AG09309 (cell line): Measurements from ENCODE around the gene CCDC3.
"Not testable (repeated sequence)": the region's sequence is repeated elsewhere in the genome, so short reads cannot be mapped to it uniquely, and the experiment has no call there.

ENCODE experiments used
- DNase-seq: peaks from one replicate; pipeline ENCODE4 v3.0.0-alpha.2; 2010; ENCODE audit warnings: low read depth
- H3K4me3 ChIP-seq: 2 replicates; pipeline ENCODE4 v1.5.1; 2011; ENCODE audit warnings: mild to moderate bottlenecking, low read depth, low read length, moderate library complexity; ENCODE audit not compliant: control insufficient read depth
- TF ChIP-seq, protein P1 (sequence below): IDR thresholded peaks from 2 replicates; pipeline ENCODE4 v1.5.1; 2011; ENCODE audit warnings: mild to moderate bottlenecking, low read depth, low read length, inconsistent platforms; ENCODE audit not compliant: insufficient read depth, control insufficient read depth; ENCODE audit errors: missing control alignments

CCDC3 gene

DNA sequence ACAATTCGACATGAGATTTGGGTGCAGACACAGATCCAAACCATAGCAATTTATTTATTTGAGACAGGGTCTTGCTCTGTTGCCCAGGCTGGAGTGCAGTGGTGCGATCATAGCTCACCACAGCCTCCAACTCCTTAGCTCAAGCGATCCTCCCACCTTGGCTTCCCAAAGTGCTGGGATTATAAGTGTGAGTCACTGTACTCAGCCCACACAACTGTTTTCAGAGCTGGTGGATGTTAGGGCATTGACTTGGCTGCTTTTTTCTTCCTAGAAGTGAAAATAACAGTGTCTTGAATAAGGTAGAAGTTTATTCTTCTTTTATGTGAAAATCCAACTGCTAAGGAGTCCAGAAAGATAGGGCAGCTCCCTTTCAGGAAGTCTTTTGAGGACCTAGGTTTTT is 132.1 kb downstream of the CCDC3 start:
- no peak overlapping the region for H3K4me3 ChIP-seq
- DNase-seq: no peak
- TF ChIP-seq, protein P1, sequence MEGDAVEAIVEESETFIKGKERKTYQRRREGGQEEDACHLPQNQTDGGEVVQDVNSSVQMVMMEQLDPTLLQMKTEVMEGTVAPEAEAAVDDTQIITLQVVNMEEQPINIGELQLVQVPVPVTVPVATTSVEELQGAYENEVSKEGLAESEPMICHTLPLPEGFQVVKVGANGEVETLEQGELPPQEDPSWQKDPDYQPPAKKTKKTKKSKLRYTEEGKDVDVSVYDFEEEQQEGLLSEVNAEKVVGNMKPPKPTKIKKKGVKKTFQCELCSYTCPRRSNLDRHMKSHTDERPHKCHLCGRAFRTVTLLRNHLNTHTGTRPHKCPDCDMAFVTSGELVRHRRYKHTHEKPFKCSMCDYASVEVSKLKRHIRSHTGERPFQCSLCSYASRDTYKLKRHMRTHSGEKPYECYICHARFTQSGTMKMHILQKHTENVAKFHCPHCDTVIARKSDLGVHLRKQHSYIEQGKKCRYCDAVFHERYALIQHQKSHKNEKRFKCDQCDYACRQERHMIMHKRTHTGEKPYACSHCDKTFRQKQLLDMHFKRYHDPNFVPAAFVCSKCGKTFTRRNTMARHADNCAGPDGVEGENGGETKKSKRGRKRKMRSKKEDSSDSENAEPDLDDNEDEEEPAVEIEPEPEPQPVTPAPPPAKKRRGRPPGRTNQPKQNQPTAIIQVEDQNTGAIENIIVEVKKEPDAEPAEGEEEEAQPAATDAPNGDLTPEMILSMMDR: no peak

DNA sequence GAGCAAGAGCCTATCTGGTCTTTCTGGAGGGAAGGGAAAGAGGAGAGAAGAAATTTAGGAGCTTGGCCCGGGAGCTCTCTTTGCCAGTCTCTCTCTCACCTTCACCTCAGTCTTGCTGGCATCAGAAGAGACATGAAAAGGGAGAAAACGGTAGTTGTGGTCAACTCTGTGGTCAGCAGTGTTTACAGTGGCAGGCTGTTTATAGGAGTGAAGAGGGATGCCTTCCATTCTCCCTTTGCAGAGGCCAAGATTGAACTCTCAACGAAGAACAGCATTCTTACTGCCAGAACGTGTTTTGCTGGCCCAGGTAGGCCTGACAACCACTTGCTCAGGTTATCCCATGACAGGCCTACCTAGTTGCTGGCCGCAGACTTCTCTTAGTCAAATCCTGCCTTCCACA is 133.3 kb downstream of the CCDC3 start:
- H3K4me3 ChIP-seq: no peak overlapping the region
- DNase-seq: no peak
- TF ChIP-seq, protein P1: no peak

DNA sequence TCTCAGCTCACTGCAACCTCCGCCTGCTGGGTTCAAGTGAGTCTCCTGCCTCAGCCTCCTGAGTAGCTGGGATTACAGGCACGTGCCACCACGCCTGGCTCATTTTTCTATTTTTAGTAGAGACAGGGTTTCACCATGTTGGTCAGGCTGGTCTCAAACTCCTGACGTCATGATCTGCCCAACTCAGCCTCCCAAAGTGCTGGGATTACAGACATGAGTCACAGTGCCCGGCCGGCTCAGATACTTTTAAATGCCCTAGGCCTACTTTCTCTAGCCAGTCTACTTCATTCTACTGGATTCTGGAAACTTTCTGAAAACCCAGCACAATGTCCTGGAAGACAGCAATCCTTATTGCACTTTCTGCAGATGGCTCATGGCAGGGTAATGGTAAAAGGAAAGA is 136.0 kb downstream of the CCDC3 start:
- H3K4me3 ChIP-seq, DNase-seq: not testable (repeated sequence)

GRCh38 chr10:12862459-12862858 is 139.1 kb downstream of the CCDC3 start:
- no peak overlapping the region for H3K4me3 ChIP-seq
- no peak for DNase-seq
- TF ChIP-seq, protein P1: no peak

DNA sequence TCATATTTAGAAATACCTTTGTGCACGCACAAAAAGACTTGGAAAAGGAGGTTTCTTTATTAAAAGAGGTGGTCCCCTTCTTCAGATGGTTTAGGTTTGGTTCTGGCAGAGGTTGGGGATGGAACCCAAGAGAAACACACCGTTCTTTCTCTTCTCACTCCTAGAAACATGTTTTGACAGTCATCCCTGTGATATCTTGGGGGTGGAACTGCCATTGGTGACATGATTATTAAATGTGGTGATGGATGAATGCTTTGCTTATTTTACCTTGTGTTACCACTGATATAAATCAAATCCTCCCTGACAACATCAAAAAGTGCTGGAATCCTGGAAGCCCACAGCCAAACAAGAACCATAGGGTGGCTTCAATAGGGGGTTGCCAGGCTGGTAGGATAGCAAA is 146.5 kb downstream of the CCDC3 start:
- DNase-seq: no peak
- TF ChIP-seq, protein P1: no peak
- no peak overlapping the region for H3K4me3 ChIP-seq

DNA sequence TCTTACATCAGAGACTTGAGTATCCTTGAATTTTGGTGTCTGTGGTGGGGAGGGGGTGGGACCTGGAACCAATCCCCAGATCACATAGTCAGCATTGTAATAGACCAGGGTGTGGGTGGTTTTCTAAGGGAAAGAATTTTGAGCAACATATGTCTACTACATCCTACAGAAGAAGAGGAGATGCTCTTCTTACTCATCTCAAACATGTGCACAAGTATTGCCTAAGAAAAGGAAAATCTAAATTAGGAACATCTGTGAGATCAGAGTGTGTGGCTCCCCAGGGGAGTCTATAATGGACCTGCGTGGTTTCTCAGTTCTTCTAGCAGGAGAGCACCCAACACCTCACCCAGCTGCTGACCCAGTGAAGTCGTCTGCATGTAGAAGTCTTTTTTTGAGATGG is 148.8 kb downstream of the CCDC3 start:
- no peak overlapping the region for H3K4me3 ChIP-seq
- no peak for DNase-seq
- TF ChIP-seq, protein P1: no peak

DNA sequence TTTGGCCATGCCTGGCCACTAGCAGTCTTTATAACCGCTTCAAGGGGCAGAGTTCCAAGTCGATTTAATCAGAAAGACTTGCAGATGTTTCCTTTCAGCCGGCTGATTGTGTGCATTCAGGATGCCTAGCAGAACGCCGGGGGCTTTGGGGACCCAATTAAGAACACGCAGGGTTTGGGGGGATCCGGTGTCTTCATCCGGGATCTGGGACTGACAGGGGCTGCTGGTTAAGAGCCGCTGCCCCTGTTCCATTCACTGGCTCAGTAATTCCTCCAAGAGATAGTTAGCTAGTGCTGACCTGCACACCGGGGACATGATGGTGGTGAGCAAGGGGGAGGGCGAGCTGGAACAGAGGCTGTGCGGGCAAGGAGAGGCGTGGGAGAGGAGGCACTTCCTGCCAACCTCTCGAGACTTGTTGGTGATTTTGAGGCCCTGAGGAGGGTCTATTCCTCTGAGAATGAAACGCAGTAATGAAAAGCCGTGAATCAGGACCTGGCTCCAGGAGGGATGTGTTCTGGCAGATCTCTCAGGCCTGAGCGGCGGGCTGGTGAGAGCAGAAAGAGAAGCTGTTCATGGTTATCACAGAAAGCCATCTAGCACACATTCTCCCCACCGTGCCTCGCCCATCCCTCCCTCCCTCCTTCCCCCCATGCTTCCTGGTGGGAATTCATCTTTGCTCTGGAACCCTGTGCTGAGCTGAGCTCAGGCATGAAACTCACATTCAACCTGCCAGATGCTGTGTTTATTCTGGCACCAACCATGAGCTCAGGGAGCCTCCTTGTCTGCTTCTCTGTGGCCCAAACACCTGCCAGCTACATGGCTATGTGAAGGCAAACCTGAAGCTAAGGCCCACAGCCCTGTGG is 152.0 kb downstream of the CCDC3 start:
- DNase-seq: no peak
- no peak overlapping the region for H3K4me3 ChIP-seq
- TF ChIP-seq, protein P1: no peak
